ENCODE data around the gene ZC3H11A.
"Not testable (repeated sequence)": the region's sequence is repeated elsewhere in the genome, so short reads cannot be mapped to it uniquely, and the experiment has no call there.

ZC3H11A gene

GRCh38 chr1:203769505-203770343 lies 25.7 kb upstream of the ZC3H11A start:
- Mint-ChIP-seq H3K27ac (no peak overlapping the region), H3K4me3 (no peak overlapping the region), H3K9me3 (no peaks in the 10 kb centered on the region), H3K27me3 (peaks cover 0 to 10% of the 10 kb centered on the region in 2 donors), H3K4me1 (peaks cover 10 to 16% of the 10 kb centered on the region in 2 donors), H3K36me3 (peaks cover 2 to 12% of the 10 kb centered on the region in 2 donors)
- no peak for ATAC-seq (replicated peaks)
- DNase-seq, result no peak

GRCh38 chr1:203771901-203772301 lies 23.5 kb upstream of the ZC3H11A start:
- peaks cover 16 to 17% of the 10 kb centered on the region in 2 donors for H3K4me1 Mint-ChIP-seq
- no peak overlapping the region for H3K27ac Mint-ChIP-seq
- ATAC-seq (replicated peaks), result no peak
- peaks cover 0 to 10% of the 10 kb centered on the region in 2 donors for H3K27me3 Mint-ChIP-seq
- H3K4me3 Mint-ChIP-seq, result no peak overlapping the region
- H3K36me3 Mint-ChIP-seq, result peaks cover 2 to 12% of the 10 kb centered on the region in 2 donors
- no peak for DNase-seq
- H3K9me3 Mint-ChIP-seq, result no peaks in the 10 kb centered on the region

GRCh38 chr1:203772836-203773235 lies 22.6 kb upstream of the ZC3H11A start:
- Mint-ChIP-seq H3K36me3 (peaks cover 2 to 12% of the 10 kb centered on the region in 2 donors), H3K27ac (no peak overlapping the region), H3K9me3 (no peaks in the 10 kb centered on the region), H3K27me3 (peaks cover 0 to 10% of the 10 kb centered on the region in 2 donors), H3K4me1 (peaks cover 16 to 17% of the 10 kb centered on the region in 2 donors), H3K4me3 (no peak overlapping the region)
- ATAC-seq (replicated peaks) (no peak), DNase-seq (no peak)

- H3K27ac Mint-ChIP-seq, result no peak overlapping the region
- no peaks in the 10 kb centered on the region for H3K27me3 Mint-ChIP-seq
- H3K4me3 Mint-ChIP-seq, result no peak overlapping the region
- ATAC-seq (replicated peaks) (no peak), DNase-seq (no peak)
- no peaks in the 10 kb centered on the region for H3K9me3 Mint-ChIP-seq
- peaks cover 6 to 8% of the 10 kb centered on the region in 2 donors for H3K4me1 Mint-ChIP-seq
- H3K36me3 Mint-ChIP-seq, result peaks cover 2 to 3% of the 10 kb centered on the region in 2 donors
These were observed 18.8 kb upstream of the ZC3H11A start for GRCh38 chr1:203776636-203777035.

GRCh38 chr1:203777596-203777995 lies 17.8 kb upstream of the ZC3H11A start:
- Mint-ChIP-seq H3K9me3 (no peaks in the 10 kb centered on the region), H3K4me1 (peaks cover 6 to 8% of the 10 kb centered on the region in 2 donors), H3K27me3 (no peaks in the 10 kb centered on the region), H3K27ac (no peak overlapping the region), H3K4me3 (no peak overlapping the region), H3K36me3 (peaks cover 2 to 3% of the 10 kb centered on the region in 2 donors)
- no peak for ATAC-seq (replicated peaks)
- no peak for DNase-seq

- H3K36me3 Mint-ChIP-seq, result peaks cover 2 to 3% of the 10 kb centered on the region in 2 donors
These were observed 17.3 kb upstream of the ZC3H11A start for GRCh38 chr1:203778146-203778545.

GRCh38 chr1:203778789-203779188 lies 16.6 kb upstream of the ZC3H11A start:
- no peaks in the 10 kb centered on the region for H3K27me3 Mint-ChIP-seq
- peaks cover 6 to 8% of the 10 kb centered on the region in 2 donors for H3K4me1 Mint-ChIP-seq
- peaks cover under 1 to 1% of the 10 kb centered on the region in 2 donors for H3K36me3 Mint-ChIP-seq
- no peak for DNase-seq
- no peak overlapping the region for H3K27ac Mint-ChIP-seq
- no peak overlapping the region for H3K4me3 Mint-ChIP-seq
- H3K9me3 Mint-ChIP-seq, result no peaks in the 10 kb centered on the region
- no peak for ATAC-seq (replicated peaks)

More at GRCh38 chr1:203778146-203778545, 17.3 kb upstream of the ZC3H11A start:
- peaks cover 6 to 8% of the 10 kb centered on the region in 2 donors for H3K4me1 Mint-ChIP-seq
- DNase-seq, result no peak
- no peak overlapping the region for H3K4me3 Mint-ChIP-seq
- no peaks in the 10 kb centered on the region for H3K27me3 Mint-ChIP-seq
- no peak for ATAC-seq (replicated peaks)
- no peak overlapping the region for H3K27ac Mint-ChIP-seq
- H3K9me3 Mint-ChIP-seq, result no peaks in the 10 kb centered on the region

- Mint-ChIP-seq H3K4me1 (no peaks in the 10 kb centered on the region), H3K9me3 (peaks cover 0 to 2% of the 10 kb centered on the region in 2 donors), H3K27me3 (no peaks in the 10 kb centered on the region), H3K36me3 (peaks cover 0 to 2% of the 10 kb centered on the region in 2 donors), H3K27ac (no peak overlapping the region), H3K4me3 (no peak overlapping the region)
- ATAC-seq (replicated peaks) (no peak), DNase-seq (no peak)
These were observed 13.5 kb upstream of the ZC3H11A start for GRCh38 chr1:203781962-203782361.

- H3K9me3 Mint-ChIP-seq, result peaks cover 0 to 2% of the 10 kb centered on the region in 2 donors
- no peak overlapping the region for H3K4me3 Mint-ChIP-seq
- H3K36me3 Mint-ChIP-seq, result peaks cover 0 to 2% of the 10 kb centered on the region in 2 donors
- no peak for DNase-seq
- no peak overlapping the region for H3K27ac Mint-ChIP-seq
- peak; percentile 60 to 73 for ATAC-seq (replicated peaks)
- H3K27me3 Mint-ChIP-seq, result no peaks in the 10 kb centered on the region
- peaks cover 1 to 4% of the 10 kb centered on the region in 2 donors for H3K4me1 Mint-ChIP-seq
These were observed 5.5 kb upstream of the ZC3H11A start for GRCh38 chr1:203789966-203790365.

- DNase-seq, result no peak
- Mint-ChIP-seq H3K36me3 (peaks cover 4 to 6% of the 10 kb centered on the region in 2 donors), H3K27me3 (no peaks in the 10 kb centered on the region), H3K27ac (no peak overlapping the region), H3K4me3 (no peak overlapping the region), H3K9me3 (no peaks in the 10 kb centered on the region), H3K4me1 (peaks cover 4 to 7% of the 10 kb centered on the region in 2 donors)
- no peak for ATAC-seq (replicated peaks)
These were observed 3.9 kb upstream of the ZC3H11A start for GRCh38 chr1:203791498-203791897.

GRCh38 chr1:203792486-203792885 lies 2.9 kb upstream of the ZC3H11A start:
- H3K4me1 Mint-ChIP-seq, result peaks cover 9 to 14% of the 10 kb centered on the region in 2 donors
- peaks cover 11 to 13% of the 10 kb centered on the region in 2 donors for H3K36me3 Mint-ChIP-seq
- H3K4me3 Mint-ChIP-seq, result no peak overlapping the region
- no peaks in the 10 kb centered on the region for H3K9me3 Mint-ChIP-seq
- H3K27ac Mint-ChIP-seq, result no peak overlapping the region
- no peak for DNase-seq
- no peak for ATAC-seq (replicated peaks)
- H3K27me3 Mint-ChIP-seq, result no peaks in the 10 kb centered on the region

- DNase-seq; ATAC-seq (replicated peaks); H3K9me3 Mint-ChIP-seq; H3K27ac Mint-ChIP-seq; H3K4me3 Mint-ChIP-seq; H3K27me3 Mint-ChIP-seq: not testable (repeated sequence)
- H3K4me1 Mint-ChIP-seq, result peaks cover 15 to 21% of the 10 kb centered on the region in 2 donors
- H3K36me3 Mint-ChIP-seq, result peaks cover 18 to 23% of the 10 kb centered on the region in 2 donors
These were observed 1.9 kb upstream of the ZC3H11A start for GRCh38 chr1:203793561-203793960.

- H3K4me3 Mint-ChIP-seq, result peak overlapping the region; percentile 95 to 97
- H3K36me3 Mint-ChIP-seq, result peaks cover 18 to 23% of the 10 kb centered on the region in 2 donors
- peak overlapping the region; percentile 99 for H3K27ac Mint-ChIP-seq
- DNase-seq (no peak), ATAC-seq (replicated peaks) (no peak)
- no peaks in the 10 kb centered on the region for H3K27me3 Mint-ChIP-seq
- H3K9me3 Mint-ChIP-seq, result no peaks in the 10 kb centered on the region
- H3K4me1 Mint-ChIP-seq, result peaks cover 15 to 30% of the 10 kb centered on the region in 2 donors
These were observed 521 bp upstream of the ZC3H11A start for GRCh38 chr1:203794764-203795440.

- DNase-seq (peak; percentile 21), ATAC-seq (replicated peaks) (peak; percentile 19 to 33)
- Mint-ChIP-seq H3K9me3 (no peaks in the 10 kb centered on the region), H3K36me3 (peaks cover 18 to 23% of the 10 kb centered on the region in 2 donors), H3K27me3 (no peaks in the 10 kb centered on the region), H3K4me1 (peaks cover 15 to 34% of the 10 kb centered on the region in 2 donors), H3K4me3 (peak overlapping the region; percentile 95 to 97), H3K27ac (peak overlapping the region; percentile 99)
These were observed 798 bp downstream of the ZC3H11A start for GRCh38 chr1:203796236-203796605.

Measured in stimulated activated naive B cell treated with anti-CD40 and anti-IgM and Interleukin-4, amounts not matched to agents 10 μg/mL and 1 μg/mL and 100 μg/mL, for 72 hours (primary cell).